NCI-H69 (cell line): Measurements from ENCODE around the gene FUOM.
"Not testable (repeated sequence)": the region's sequence is repeated elsewhere in the genome, so short reads cannot be mapped to it uniquely, and the experiment has no call there.

Experiments
- DNase-seq: peaks from one replicate; lab custom pipeline; 2025; lab: John Stamatoyannopoulos, UW

The FUOM gene

DNA sequence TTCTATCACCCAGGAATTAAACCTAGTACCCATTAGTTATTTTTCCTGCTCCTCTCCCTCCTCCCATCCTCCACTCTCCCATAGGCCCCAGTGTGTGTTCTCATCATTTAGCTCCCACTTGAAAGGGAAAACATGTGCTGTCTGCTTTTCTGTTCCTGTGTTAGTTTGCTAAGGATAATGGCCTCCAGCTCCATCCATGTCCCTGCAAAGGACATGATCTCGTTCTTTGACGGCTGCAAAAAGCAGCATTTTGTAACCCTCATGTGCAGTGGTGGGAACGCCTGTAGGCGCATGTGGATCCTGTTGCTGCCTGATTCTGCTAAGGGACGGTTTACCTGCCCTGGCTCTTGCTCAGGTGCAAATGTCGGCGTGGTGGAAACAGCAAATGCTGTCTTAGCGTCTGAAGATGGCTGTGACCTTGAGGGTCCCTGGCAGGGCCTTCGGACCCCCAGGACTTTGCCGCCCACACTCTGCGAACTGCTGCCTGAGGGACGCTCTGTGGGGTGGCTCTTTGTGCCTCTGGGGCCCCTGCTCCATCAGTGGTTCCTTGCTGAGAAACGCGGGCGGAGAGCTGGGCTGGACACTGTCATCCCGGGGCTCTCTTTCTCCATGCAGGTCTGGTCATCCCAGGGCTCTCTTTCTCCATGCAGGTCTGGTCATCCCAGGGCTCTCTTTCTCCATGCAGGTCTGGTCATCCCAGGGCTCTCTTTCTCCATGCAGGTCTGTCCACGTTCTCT is 30.6 kb upstream of the FUOM start:
- peak; percentile 74 for DNase-seq

DNA sequence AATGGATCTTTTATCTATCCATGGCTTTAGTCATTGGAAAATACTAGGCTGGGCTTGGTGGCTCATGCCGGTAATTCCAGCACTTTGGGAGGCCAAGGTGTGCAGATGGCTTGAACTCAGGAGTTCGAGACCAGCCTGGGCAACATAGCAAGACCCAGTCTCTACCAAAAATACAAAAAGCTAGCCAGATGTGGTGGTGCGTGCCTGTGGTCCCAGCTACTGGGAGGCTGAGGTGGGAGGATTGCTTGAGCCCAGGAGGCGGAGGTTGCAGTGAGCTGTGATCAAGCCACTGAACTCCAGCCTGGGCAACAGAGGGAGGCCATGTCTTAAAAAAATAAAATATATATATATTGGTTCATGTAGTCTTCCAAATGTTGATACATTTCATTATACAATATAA is 29.1 kb upstream of the FUOM start:
- DNase-seq = not testable (repeated sequence)

DNA sequence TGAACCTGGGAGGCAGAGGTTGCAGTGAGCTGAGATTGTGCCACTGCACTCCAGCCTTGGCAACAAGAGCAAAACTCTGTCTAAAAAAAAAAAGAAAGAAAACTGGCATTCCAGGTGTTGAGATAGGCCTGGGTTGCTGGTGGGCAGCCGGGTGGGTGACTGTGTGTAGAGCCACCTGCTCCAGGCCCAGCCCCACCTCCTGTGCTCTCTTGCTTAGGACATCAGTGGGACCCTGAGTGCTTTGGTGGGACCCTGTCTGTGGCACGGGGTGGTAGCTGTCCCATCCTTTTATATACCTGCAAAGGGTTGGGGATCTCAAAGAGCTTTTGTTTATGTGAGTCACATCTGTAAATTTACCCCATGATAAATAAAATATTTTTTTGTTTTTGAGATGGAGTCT is 27.4 kb upstream of the FUOM start:
- no peak for DNase-seq

- DNase-seq = no peak
Observed at GRCh38 chr10:133384071-133384470, 26.3 kb upstream of the FUOM start.

- DNase-seq = no peak
Observed at GRCh38 chr10:133383551-133383950, 25.7 kb upstream of the FUOM start.

- no peak for DNase-seq
Observed at GRCh38 chr10:133381036-133381435, 23.2 kb upstream of the FUOM start.

- no peak for DNase-seq
Observed at GRCh38 chr10:133379801-133380666, 22.2 kb upstream of the FUOM start.

DNA sequence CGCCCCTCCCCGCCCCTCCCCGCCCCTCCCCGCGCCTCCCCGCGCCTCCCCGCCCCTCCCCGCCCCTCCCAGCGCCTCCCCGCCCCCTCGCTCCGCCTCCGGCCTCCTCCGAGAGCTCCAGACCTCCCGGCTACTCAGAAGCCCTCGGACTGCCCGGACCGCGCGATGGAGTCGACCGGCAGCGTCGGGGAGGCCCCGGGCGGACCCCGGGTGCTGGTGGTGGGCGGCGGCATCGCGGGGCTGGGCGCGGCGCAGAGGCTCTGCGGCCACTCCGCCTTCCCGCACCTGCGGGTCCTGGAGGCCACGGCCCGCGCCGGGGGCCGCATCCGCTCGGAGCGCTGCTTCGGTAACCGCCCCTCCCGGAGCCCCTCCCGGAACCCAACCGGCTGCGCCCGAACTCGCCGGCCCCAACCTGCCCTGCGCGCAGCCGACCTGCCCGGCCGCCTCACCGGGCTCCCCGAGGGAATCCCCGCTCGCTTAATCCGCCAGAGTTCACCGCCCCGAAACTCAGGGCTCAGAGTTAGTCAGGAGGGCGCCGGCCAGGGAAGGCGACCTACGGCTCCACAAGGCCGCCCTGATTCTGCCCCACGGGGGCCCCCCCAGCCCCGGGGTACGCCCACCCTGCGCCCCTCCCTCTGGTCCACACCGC is 21.5 kb upstream of the FUOM start, which contains the start of gene PAOX:
Gene PAOX, plus strand, starts transcription at position 111 of the 649 bp plus-strand sequence. Its CDS starts 55 bp downstream, at position 166.
- peak; percentile 61 for DNase-seq

GRCh38 chr10:133378251-133379096 is 20.7 kb upstream of the FUOM start:
- DNase-seq = peak; percentile 46

- DNase-seq = no peak
Observed at GRCh38 chr10:133377818-133378250, 20.0 kb upstream of the FUOM start.

GRCh38 chr10:133377025-133377817 is 19.4 kb upstream of the FUOM start:
- DNase-seq = no peak

DNA sequence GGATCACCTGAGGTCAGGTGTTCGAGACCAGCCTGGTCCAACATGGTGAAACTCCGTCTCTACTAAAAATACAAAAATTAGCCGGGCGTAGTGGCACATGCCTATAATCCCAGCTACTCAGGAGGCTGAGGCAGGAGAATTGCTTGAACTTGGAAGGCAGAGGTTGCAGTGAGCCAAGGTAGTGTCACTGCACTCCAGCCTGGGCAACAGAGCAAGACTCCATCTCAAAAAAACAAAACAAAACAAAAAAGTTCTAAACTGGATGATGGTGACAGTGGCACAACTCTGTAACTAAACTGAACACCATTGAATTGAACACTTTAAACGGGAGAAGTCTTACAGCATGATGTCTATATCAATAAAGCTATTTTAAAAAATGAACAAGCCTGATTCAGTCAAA is 18.4 kb upstream of the FUOM start:
- DNase-seq = not testable (repeated sequence)

DNA sequence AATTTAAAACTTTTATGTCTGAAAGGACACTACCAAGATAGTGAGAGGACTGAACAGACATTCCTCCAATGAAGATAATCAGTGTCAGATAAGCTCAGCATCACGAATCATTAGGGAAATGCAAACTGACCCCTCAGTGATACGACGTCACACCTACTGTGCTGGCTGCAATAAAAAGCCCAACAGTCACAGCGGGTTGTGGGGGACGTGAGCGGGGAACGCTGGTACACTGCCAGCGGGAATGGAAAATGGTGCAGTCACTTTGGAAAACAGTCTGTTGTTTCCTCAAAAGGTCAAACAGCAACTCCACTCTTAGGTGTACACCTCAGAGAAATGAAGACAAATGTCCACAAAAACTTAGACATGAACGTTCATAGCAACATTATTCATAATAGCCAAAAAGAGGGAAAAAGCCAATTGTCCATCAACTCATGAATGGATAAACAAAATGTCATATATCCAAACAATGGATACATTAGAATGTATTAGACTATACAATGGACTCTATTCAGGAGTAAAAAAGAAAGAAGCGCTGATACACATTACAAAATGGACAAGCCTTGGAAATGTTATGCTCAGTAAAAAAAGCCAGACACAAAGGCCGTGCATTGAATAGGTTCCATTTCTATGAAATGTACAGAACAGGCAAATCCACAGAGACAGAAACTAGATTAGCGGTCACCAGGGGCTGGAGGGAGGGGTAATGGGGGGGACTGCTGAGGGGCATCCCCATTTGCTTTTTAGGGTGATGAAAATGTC is 17.7 kb upstream of the FUOM start:
- DNase-seq = peak; percentile 13

DNA sequence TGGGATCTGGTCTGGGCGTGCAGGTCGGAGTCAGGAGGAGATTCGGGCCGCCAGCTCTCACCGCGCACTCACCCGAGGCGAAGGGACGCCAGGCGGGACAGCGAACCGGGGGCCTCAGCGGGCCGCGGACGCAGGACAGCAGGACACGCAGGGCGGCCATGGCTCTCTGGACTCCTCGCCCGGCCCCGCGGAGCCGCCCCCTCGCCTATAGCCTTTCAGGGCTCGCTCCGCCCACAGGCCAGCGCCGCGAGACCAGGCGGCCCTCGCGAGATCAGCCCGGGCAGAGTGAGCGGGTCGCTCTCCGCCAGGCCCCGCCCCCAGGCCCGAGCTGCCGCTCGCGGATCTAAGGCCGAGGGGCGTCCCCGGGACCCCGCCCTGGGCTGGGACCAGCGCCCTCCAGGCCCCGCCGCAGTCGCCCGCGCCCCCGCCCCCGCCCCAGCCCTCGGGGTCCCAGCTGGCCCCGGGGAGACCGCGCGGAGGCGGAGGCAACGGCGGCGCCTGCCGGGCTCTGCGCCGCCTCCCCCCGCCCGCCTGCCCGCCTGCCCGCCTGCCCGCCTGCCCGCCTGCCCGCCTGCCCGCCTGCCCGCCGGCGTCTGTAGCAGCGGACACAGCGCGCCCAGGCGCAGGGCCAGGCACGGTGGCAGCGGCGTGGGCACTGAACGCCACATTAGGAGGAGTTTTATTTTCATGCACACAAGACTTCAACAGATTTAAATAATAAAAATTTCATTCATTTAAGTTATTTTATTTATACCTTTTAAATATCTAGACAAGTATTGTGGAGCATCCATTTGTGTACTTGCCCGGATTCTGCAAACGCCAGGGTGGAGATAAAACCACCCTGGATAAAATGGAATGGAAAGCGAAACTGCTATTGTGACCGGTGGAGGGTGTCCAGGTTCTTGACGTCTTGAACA is 15.6 kb upstream of the FUOM start, which contains the start of gene ECHS1:
Gene ECHS1, minus strand, starts transcription at position 181 of the 917 bp plus-strand sequence. Its CDS starts 21 bp downstream, at position 160.
- DNase-seq = peak; percentile 93

DNA sequence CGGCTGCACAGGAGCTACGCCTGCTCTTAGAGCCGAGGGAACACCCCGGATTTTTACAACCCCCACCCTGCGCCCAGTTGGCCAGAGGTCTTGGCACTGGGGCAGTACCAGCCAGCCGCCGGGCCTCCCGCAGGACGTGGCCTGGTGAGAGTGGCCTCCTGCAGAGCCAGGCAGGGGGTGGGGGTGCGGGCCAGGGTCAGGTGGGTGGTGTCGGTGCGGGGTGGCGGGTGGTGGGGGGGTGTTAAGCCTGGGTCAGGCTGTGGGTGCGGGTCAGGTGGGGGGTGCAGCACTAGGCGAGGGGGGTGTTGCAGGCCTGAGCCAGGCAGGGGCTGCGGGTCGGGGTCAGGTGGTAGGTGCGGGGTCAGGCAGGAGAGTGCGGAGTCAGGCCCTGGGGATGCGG is 14.7 kb upstream of the FUOM start:
- DNase-seq = no peak

- no peak for DNase-seq
Observed at GRCh38 chr10:133370030-133370786, 12.4 kb upstream of the FUOM start.

DNA sequence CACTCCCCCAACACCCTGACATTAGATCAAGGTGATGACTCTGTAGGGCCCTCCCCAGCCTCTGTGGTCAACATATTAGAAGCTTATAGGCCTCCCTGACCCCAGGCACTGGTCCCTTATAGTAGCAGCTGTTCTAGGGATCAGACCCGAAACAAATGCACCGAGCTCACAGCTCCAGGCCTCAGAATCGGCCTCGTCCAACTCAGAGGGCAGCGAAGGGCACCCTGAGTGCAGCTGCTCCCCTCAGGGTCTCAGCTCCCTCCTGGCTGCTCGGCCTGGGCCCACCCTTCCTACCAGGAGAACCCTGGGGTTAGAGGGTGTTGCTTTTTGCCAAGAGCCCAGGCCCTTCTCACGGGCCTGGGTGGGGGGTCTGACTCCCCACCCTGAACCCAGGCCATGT is 10.3 kb upstream of the FUOM start:
- DNase-seq = no peak

DNA sequence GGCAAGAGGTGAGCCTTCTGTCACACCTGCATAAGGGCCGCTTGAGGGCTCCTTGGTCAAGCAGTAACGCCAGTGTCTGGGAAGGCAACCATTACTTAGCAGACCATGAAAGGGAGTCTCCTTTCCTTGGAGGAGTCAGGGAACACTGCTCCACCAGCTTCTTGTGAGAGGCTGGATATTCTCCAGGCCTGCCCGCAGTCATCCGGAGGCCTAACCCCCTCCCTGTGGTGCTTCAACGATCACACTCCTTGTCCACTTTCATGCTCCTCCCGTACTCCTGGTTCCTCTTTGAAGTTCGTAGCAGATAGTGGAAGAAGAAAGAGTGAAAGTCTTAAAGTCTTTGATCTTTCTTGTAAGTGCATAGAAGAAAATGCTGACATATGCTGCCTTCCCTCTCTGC is 9.6 kb upstream of the FUOM start:
- DNase-seq = not testable (repeated sequence)
